ENCODE results near the gene COL9A3.

The COL9A3 gene

DNA sequence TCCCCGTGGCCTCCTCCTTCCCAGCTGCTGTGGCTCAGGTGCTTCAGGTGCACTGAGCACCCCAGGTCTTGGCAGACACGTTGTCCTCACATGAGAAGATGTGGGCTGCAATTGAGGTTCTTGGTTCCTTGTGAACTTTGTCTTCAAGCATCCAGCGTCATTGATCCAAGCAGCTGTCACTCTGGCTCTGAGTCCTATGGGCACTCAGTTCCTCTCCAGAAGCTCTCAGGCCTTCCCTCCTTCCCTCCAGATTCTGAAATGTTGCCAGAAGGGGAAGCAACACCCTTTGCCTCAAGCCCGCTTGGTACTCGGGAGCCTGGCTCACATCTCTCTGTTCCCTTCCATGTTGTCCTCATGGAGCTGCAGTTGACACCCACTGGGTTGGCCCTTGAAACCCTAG, 29.0 kb upstream of the COL9A3 start:
- no peak overlapping the region for H3K27ac Mint-ChIP-seq
- H3K4me3 Mint-ChIP-seq, result no peak overlapping the region
- H3K36me3 Mint-ChIP-seq, result no peaks in the 10 kb centered on the region
- no peaks in the 10 kb centered on the region for H3K27me3 Mint-ChIP-seq
- no peaks in the 10 kb centered on the region for H3K9me3 Mint-ChIP-seq (ENCODE audit: low read depth)
- H3K4me1 Mint-ChIP-seq (ENCODE audit: low read depth), result peaks cover 17% of the 10 kb centered on the region

DNA sequence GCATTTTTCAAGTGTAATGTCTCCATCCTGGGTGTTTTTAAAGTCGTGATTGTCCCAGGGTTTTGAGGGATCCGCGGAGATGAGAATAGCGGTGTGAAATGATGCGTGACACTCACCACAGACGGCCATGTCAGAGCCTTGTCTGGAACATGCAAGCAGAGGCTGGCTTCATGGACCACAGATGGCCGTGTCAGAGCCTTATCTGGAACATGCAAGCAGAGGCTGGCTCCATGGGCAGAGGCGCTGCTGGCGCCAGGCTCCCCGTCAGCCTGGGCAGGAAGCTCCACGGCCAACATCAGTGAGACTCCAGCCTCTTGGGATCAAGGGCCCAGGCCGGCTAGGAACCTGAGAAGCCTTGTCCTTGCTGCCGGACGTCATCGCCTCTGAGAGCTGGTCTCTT, 28.2 kb upstream of the COL9A3 start:
- Mint-ChIP-seq H3K4me3 (no peak overlapping the region), H3K36me3 (no peaks in the 10 kb centered on the region), H3K27me3 (no peaks in the 10 kb centered on the region), H3K27ac (no peak overlapping the region), H3K4me1 (ENCODE audit: low read depth) (peaks cover 25% of the 10 kb centered on the region), H3K9me3 (ENCODE audit: low read depth) (no peaks in the 10 kb centered on the region)

DNA sequence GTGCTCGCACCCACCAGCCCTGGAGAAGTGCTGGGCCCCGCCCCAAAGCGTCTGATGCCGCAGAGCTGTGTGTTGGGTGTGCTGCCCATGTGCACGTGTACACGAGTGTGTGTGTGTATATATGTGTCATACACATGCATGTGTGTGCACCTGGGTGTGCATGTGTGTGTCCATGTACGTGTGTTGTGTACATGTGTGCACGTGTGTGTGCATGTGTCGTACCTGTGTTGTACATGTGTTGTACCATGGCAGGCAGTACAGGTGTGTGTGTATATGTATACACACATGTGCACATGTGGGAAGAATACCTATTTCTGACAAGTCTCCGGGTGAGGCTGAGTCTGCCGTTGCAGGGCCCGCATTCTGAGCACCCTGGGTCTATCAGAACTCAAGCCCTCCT, 26.8 kb upstream of the COL9A3 start:
- Mint-ChIP-seq H3K4me1 (ENCODE audit: low read depth) (peaks cover 30% of the 10 kb centered on the region), H3K4me3 (no peak overlapping the region)

DNA sequence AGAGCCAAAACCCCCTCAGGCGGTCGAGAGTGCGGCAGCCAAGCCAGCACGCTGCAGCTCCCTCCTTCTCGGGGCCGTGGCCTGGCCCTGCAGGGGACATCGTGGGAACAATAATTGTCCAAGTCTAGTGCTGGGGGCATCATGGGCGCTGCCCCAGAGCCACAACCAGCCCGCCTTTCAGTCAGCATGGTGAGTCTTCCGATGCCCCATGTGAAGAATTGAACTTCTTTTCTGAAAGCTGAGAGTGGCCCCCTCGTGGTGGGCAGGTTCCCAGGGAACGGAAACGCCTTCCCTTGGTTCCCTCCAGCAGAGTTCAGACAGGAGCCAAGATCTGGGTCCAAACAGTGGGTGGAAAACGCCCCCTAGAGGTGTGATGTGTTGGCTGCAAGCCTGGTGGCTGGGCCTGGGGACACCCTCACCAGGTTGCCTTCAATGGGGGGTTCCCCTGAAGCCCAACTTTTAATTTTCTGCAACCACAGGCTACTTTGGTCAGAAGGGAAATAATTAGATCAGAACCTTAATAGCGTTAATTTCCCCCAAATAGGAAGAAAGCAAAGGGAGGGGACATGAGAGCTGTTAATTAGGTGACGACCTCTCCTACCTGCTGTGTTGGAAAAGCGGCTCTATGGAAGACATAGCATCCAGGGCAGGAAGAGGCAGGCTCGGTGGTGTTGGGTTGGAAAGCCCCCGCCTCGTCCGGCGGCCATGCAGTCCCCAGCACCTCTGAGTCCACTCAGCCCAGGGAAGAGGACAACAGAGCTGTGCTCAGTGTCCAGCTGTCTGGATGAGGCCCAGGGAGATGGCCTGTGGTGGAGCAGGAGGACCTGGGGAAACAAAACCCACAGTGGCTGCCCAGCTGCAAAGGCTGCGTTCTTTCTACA, 25.3 kb upstream of the COL9A3 start:
- peaks cover 32% of the 10 kb centered on the region for H3K4me1 Mint-ChIP-seq (ENCODE audit: low read depth)
- H3K27ac Mint-ChIP-seq, result peak overlapping the region; percentile 22
- no peaks in the 10 kb centered on the region for H3K36me3 Mint-ChIP-seq
- H3K27me3 Mint-ChIP-seq, result no peaks in the 10 kb centered on the region
- H3K4me3 Mint-ChIP-seq, result peak overlapping the region; percentile 30
- no peaks in the 10 kb centered on the region for H3K9me3 Mint-ChIP-seq (ENCODE audit: low read depth)

More for the DNA sequence above, 26.8 kb upstream of the COL9A3 start:
- no peaks in the 10 kb centered on the region for H3K27me3 Mint-ChIP-seq
- H3K9me3 Mint-ChIP-seq (ENCODE audit: low read depth), result no peaks in the 10 kb centered on the region
- no peaks in the 10 kb centered on the region for H3K36me3 Mint-ChIP-seq
- H3K27ac Mint-ChIP-seq, result no peak overlapping the region

DNA sequence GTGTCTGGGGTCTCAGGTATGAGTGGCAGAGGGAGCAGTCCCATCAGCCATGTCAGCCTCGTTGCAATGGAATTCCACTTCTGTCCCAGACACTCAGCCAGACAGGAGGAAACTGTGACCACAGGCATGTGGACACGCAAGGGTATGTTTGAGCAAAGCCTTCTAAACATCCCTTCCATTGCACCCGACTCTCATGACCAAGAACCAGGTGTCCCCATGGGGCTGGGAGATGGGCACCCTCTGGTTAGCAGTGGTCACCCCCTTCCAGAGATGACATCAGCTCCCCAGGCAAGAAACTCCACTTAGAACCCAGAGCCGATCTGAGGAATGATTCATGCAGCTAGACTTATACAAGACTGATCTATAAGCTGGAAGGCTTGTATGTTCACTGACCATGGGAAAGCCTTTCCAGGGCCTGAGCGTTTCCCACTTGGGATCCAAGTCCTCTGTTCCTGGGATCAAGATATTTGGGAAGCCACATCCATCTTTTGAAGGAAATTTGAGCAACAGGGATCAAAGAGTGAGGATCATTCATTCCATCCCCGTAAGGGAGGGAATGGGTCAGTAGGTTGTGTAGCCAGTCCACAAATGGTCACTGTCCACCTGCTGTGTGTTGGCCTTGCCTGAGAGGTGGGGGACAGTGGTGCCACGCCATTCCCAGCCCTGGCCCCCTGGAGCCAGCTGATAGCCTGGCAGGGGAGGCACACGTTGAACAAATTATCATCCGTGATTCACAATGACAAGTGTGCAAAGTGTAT, 24.5 kb upstream of the COL9A3 start:
- no peak overlapping the region for H3K4me3 Mint-ChIP-seq
- H3K9me3 Mint-ChIP-seq (ENCODE audit: low read depth), result no peaks in the 10 kb centered on the region
- H3K4me1 Mint-ChIP-seq (ENCODE audit: low read depth), result peaks cover 30% of the 10 kb centered on the region
- no peaks in the 10 kb centered on the region for H3K27me3 Mint-ChIP-seq
- no peaks in the 10 kb centered on the region for H3K36me3 Mint-ChIP-seq
- H3K27ac Mint-ChIP-seq, result no peak overlapping the region

DNA sequence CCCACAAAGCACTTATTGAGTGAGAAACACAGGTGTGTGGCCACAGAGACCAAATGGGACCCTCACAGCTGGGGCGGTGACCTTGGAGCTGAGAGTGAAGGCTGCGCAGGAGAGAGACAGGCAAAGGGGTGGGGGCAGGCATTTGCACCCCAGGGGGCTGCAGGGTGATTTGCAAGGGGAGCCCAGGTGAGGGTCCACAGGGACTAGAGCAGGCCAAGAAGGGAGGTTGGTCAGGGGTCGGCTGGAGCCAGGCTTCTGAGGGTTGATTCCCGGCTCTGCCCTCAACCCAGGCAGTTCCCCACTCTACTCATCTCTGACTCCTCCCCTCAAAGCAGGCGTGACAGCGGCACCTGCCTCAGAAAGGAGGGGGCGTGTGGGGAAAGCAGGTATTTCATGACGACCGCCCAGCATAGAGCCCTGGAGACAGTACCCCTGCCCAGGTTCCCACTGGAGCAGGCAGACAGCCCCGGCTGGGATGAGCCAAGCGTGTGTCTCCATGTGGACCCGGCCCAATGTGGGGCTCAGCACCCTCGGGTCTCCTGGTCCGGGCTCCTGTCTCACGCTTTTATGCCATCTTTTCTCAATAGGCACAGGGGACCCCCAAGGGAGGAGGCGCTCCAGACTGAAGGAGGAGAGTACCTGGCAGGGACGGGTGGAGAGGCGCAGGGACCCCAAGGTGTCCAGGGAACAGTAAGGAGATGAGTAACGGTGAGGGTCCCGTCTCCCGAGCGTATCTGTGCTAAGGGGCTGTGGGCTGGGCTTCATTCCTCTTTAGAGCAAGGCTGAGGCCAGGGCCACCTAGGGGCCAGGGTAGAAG, 23.7 kb upstream of the COL9A3 start:
- Mint-ChIP-seq H3K4me1 (ENCODE audit: low read depth) (peaks cover 32% of the 10 kb centered on the region), H3K27me3 (no peaks in the 10 kb centered on the region), H3K9me3 (ENCODE audit: low read depth) (no peaks in the 10 kb centered on the region), H3K36me3 (no peaks in the 10 kb centered on the region), H3K4me3 (peak overlapping the region; percentile 69), H3K27ac (peak overlapping the region; percentile 78)

DNA sequence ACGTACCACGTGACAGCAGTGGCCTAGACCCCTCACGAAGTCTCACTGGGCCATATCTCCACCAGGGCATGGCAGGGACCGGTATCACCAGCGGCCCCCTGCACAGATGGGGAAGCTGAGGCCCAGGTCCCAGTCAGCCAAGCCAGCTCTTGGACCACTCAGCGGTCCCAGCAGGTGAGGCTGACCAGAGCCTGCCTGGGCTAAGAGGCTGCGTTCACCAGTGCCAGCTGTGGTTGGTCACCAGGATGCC, 23.2 kb upstream of the COL9A3 start:
- Mint-ChIP-seq H3K27me3 (no peaks in the 10 kb centered on the region), H3K4me1 (ENCODE audit: low read depth) (peaks cover 36% of the 10 kb centered on the region), H3K27ac (peak overlapping the region; percentile 78), H3K36me3 (no peaks in the 10 kb centered on the region), H3K9me3 (ENCODE audit: low read depth) (no peaks in the 10 kb centered on the region), H3K4me3 (peak overlapping the region; percentile 69)

DNA sequence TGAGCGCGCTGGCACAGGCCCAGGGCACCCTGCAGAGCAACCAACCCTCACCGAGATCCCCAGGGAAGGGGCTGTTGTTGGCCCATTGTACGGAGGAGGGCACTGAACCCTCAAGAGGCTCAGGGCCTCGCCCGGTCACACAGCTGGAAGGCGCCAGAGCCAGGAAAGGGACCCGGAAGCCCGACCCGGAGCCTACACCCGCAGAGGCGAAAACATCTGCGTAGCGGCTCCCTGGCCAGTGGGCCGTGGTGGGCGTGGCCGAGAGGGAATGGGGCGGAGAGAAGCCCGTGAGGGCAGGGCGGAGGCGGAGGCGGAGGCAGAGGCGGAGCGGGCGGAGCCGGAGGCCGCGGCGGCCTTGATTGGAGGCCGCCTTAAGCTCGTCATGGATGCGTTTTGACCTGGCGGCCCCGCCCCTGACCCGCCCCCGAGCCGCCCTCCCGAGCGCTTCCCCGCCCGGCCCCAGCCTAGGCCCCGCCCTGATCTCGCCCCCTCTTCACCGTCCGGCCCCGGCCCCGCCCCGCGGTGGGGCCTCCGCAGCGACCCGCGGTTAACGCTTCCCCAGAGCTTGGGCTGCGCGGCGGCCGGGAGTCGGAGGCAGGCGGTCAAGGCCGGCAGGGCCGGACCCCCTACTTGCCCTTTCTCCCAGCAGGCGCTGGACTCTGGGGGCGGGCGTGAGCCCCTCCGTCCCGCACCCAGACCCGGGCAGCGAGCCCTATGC, 22.7 kb upstream of the COL9A3 start:
- Mint-ChIP-seq H3K4me3 (peak overlapping the region; percentile 91), H3K36me3 (no peaks in the 10 kb centered on the region), H3K9me3 (ENCODE audit: low read depth) (no peaks in the 10 kb centered on the region), H3K27ac (peak overlapping the region; percentile 86), H3K4me1 (ENCODE audit: low read depth) (peaks cover 37% of the 10 kb centered on the region), H3K27me3 (no peaks in the 10 kb centered on the region)

DNA sequence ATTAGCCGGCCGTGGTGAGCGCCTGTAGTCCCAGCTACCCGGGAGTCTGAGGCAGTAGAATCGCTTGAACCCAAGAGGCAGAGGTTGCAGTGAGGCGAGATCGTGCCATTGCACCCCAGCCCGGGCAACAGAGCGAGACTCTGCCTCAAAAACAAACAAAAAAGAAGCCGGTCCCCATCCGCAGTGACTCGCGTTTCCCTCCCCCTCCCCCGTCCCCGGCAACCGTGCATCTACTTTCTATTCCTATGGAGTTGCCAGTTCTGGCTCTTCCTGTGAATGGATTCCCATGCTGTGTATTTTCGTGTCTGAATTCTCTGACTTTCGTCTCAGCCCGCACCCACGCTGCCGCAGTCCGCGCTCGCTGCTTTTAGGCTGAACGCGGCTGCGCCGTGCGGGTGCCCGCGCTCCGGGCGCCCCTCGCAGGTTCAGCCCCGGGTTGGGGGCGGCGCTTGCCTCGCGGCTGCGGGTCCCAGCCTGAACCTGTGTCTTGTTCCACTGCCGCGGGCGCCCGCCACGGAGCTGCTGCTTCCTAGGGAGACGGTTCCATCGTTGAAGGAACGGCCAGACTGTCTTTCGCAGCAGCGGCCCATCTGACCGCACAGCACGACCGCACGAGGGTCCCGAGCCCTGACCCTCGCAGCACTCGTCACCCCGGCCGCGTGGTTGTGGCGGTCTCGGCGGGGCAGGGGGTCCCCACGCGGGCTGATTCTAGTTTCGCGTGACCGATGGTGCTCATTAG, 21.7 kb upstream of the COL9A3 start:
- H3K4me1 Mint-ChIP-seq (ENCODE audit: low read depth), result peaks cover 37% of the 10 kb centered on the region
- peak overlapping the region; percentile 96 for H3K27ac Mint-ChIP-seq
- no peaks in the 10 kb centered on the region for H3K27me3 Mint-ChIP-seq
- no peaks in the 10 kb centered on the region for H3K36me3 Mint-ChIP-seq
- no peaks in the 10 kb centered on the region for H3K9me3 Mint-ChIP-seq (ENCODE audit: low read depth)
- peak overlapping the region; percentile 91 for H3K4me3 Mint-ChIP-seq

DNA sequence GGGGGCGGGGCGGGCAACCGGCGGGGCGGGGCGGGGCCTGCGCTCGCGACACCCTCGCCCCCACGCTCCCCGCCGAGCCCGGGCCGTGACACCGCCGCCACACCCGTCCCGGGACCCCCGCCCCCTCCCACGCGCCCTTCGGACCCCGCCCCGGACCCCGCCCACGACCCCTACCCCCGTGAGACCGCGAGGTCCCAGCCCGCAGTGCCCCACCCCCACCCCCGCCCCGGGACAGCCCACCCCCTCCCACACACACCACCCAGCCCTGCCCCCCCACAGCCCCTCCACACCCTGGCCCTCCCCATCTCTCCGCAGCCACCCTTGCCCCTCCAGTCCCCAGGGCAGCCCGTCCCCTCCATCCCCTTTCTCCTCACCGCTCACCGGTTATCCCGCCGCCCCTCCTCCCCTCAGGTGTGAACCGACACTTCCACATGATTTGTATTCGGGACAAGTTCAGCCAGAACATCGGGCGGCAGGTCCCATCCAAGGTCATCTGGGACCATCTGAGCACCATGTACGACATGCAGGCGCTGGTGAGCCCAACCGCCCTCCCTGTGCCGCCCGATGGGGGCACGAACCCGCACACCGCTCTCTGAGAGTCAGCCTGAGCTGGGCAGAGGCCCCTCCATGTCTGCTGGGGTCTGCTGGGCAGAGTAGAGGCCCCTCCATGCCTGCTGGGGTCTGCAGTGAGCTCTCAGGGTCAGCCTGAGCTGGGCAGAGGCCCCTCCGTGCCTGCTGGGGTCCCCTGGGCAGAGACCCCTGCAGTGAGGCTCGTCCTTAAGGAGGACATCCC, 20.0 kb upstream of the COL9A3 start:
- Mint-ChIP-seq H3K4me3 (peak overlapping the region; percentile 78), H3K9me3 (ENCODE audit: low read depth) (no peaks in the 10 kb centered on the region), H3K36me3 (no peaks in the 10 kb centered on the region), H3K27me3 (no peaks in the 10 kb centered on the region), H3K4me1 (ENCODE audit: low read depth) (peaks cover 28% of the 10 kb centered on the region), H3K27ac (peak overlapping the region; percentile 79)

DNA sequence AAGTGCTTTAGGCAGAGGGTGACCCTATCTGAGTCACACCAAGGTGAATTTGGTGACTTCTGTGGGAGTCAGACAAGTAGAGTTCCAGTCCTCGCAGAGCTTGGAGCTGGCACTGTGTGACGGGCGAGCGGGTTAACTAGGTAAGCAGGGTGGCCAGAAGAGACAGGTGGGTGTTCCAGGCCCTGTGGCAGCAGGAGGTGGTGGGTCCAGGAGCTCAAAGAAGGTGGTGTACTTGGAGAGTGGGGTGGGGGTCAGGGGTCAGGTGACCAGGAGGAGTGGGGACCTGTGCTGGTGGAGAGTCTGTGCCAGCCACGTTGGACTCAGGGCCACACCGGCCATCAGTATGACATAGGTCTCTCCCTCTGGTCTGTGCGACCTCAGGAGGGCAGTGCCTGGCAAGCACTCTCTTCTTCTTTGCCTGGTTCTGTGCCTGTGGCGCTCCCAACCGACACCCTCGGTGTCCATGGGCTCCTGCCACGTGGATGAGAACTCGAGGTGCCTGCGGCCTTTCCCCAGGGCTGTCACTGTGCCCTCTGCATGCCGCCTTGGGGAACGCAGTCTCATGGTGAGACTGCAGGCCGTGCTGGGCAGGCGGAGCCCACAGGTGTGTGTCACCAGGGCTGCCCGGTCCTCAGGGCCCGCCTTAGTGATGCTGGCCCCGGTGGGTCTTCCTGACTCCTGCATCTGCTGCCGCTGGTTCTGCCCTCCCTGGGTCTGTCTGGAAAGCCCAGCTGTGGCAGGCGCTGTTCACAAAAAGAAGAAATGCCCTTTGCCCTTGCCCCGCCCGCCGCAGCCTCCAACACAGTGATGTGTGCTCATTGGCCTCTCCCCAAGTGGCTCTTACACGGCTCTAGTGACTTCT, 18.9 kb upstream of the COL9A3 start:
- Mint-ChIP-seq H3K27ac (peak overlapping the region; percentile 79), H3K36me3 (no peaks in the 10 kb centered on the region), H3K4me3 (peak overlapping the region; percentile 78), H3K4me1 (ENCODE audit: low read depth) (peaks cover 26% of the 10 kb centered on the region), H3K27me3 (no peaks in the 10 kb centered on the region), H3K9me3 (ENCODE audit: low read depth) (no peaks in the 10 kb centered on the region)

DNA sequence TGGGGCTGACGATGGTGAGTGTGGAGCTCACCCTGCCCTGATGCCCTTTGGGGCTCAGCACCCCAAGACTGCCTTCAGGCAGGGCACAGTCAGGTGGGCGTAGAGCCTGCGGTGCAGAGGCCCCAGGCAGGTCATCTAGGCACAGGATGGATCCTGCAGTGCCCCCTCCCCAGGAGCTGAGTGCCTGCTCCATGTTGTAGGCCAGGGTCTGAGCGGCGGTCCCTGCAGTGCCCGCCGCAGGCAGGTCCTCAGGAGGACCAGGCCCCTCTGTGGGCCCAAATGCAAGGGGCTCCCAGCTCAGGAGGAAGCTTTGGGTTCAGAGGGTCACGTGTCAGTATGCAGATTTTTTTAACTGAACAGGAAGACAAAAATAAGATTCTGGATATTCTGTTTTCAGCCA, 17.8 kb upstream of the COL9A3 start:
- H3K27me3 Mint-ChIP-seq, result no peaks in the 10 kb centered on the region
- H3K4me1 Mint-ChIP-seq (ENCODE audit: low read depth), result peaks cover 19% of the 10 kb centered on the region
- no peak overlapping the region for H3K27ac Mint-ChIP-seq
- no peaks in the 10 kb centered on the region for H3K9me3 Mint-ChIP-seq (ENCODE audit: low read depth)
- no peaks in the 10 kb centered on the region for H3K36me3 Mint-ChIP-seq
- no peak overlapping the region for H3K4me3 Mint-ChIP-seq

DNA sequence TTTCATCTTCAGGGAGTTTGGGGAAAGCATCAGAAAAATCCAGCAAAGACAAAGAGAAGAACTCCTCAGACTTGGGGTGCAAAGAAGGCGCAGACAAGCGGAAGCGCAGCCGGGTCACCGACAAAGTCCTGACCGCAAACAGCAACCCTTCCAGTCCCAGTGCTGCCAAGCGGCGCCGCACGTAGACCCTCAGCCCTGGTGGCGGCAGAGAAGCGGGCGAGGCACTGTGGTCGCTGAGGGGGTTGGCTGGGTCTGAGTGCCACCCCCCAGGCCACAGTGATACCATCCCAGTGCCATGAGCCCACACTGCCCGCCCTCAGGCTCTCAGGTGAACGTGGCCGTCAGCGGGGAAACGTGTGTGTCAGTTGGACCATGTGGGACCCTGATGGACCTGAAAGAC, 17.4 kb upstream of the COL9A3 start:
- no peaks in the 10 kb centered on the region for H3K9me3 Mint-ChIP-seq (ENCODE audit: low read depth)
- H3K4me1 Mint-ChIP-seq (ENCODE audit: low read depth), result peaks cover 22% of the 10 kb centered on the region
- no peak overlapping the region for H3K27ac Mint-ChIP-seq

More for the DNA sequence above, 17.4 kb upstream of the COL9A3 start:
- Mint-ChIP-seq H3K4me3 (no peak overlapping the region), H3K36me3 (no peaks in the 10 kb centered on the region), H3K27me3 (no peaks in the 10 kb centered on the region)

Data from activated naive CD8-positive, alpha-beta T cell (primary cell).